Measurements from ENCODE around the gene IGF2BP3. TPM values are rescaled to one million over a fixed set of nuclear protein-coding genes. Genes with fewer than 3 reads are reported as not detected.
"Not testable (repeated sequence)": the region's sequence is repeated elsewhere in the genome, so short reads cannot be mapped to it uniquely, and the experiment has no call there.

The IGF2BP3 gene
- 10 to 100 TPM; 22.0 to 70.5 (median 64.0) TPM for polyA plus RNA-seq (ENCODE audit: insufficient read length in 4 of 4)

GRCh38 chr7:23470330-23471105 lies at the start of gene IGF2BP3:
Gene IGF2BP3 (minus strand): TSS chr7:23470491. CDS start chr7:23470110, 381 bp downstream.
- DNase-seq (ENCODE audit: low read depth in 4 of 4, low spot score in 3 of 4), result peak; percentile 86 to 94 (median 93)

GRCh38 chr7:23514755-23515154 lies 44.5 kb upstream of the IGF2BP3 start:
- DNase-seq (ENCODE audit: low read depth in 4 of 4, low spot score in 3 of 4), result no peak

- not testable (repeated sequence) for DNase-seq (ENCODE audit: low read depth in 4 of 4, low spot score in 3 of 4)
Observed at GRCh38 chr7:23513746-23514145, 43.5 kb upstream of the IGF2BP3 start.

- no peak for DNase-seq (ENCODE audit: low read depth in 4 of 4, low spot score in 3 of 4)
Observed at GRCh38 chr7:23494009-23494408, 23.7 kb upstream of the IGF2BP3 start.

- no peak for DNase-seq (ENCODE audit: low read depth in 4 of 4, low spot score in 3 of 4)
Observed at GRCh38 chr7:23491502-23491901, 21.2 kb upstream of the IGF2BP3 start.

GRCh38 chr7:23490357-23491135 lies 20.3 kb upstream of the IGF2BP3 start:
- no peak for DNase-seq (ENCODE audit: low read depth in 4 of 4, low spot score in 3 of 4)

GRCh38 chr7:23488714-23489113 lies 18.4 kb upstream of the IGF2BP3 start:
- not testable (repeated sequence) for DNase-seq (ENCODE audit: low read depth in 4 of 4, low spot score in 3 of 4)

GRCh38 chr7:23487670-23488069 lies 17.4 kb upstream of the IGF2BP3 start:
- DNase-seq (ENCODE audit: low read depth in 4 of 4, low spot score in 3 of 4), result no peak

GRCh38 chr7:23486002-23486773 lies 15.9 kb upstream of the IGF2BP3 start:
- no peak for DNase-seq (ENCODE audit: low read depth in 4 of 4, low spot score in 3 of 4)

GRCh38 chr7:23482686-23483085 lies 12.4 kb upstream of the IGF2BP3 start:
- no peak for DNase-seq (ENCODE audit: low read depth in 4 of 4, low spot score in 3 of 4)

- no peak for DNase-seq (ENCODE audit: low read depth in 4 of 4, low spot score in 3 of 4)
Observed at GRCh38 chr7:23477962-23478866, 7.9 kb upstream of the IGF2BP3 start.

- no peak for DNase-seq (ENCODE audit: low read depth in 4 of 4, low spot score in 3 of 4)
Observed at GRCh38 chr7:23477157-23477499, 6.8 kb upstream of the IGF2BP3 start.

- DNase-seq (ENCODE audit: low read depth in 4 of 4, low spot score in 3 of 4), result no peak
Observed at GRCh38 chr7:23476286-23477156, 6.2 kb upstream of the IGF2BP3 start.

- DNase-seq (ENCODE audit: low read depth in 4 of 4, low spot score in 3 of 4), result no peak
Observed at GRCh38 chr7:23475576-23475839, 5.2 kb upstream of the IGF2BP3 start.

GRCh38 chr7:23474829-23475575 lies 4.7 kb upstream of the IGF2BP3 start:
- DNase-seq (ENCODE audit: low read depth in 4 of 4, low spot score in 3 of 4), result no peak

GRCh38 chr7:23474094-23474828 lies 4.0 kb upstream of the IGF2BP3 start:
- peak in 3 of 4 donors; percentile 89 to 92 (median 90) for DNase-seq (ENCODE audit: low read depth in 4 of 4, low spot score in 3 of 4)

GRCh38 chr7:23473844-23474093 lies 3.5 kb upstream of the IGF2BP3 start:
- DNase-seq (ENCODE audit: low read depth in 4 of 4, low spot score in 3 of 4), result no peak

All from left renal pelvis (tissue), 4 donors.